Neural cell (in vitro differentiated cells): Measurements from ENCODE around the gene ALDH1L1. TPM values are rescaled to one million over a fixed set of nuclear protein-coding genes. Genes with fewer than 3 reads are reported as not detected.

ENCODE experiments used
- H2AFZ ChIP-seq: fragments of 200-600, 300-800 bp; sonication (generic), shearing (Covaris generic); 2 replicates; pipeline ENCODE4 v1.6.0; 2014; ENCODE audit warnings: low read depth, mild to moderate bottlenecking, antibody characterized with exemption, low read length, moderate library complexity
- H3F3A ChIP-seq: fragments of 200-600 bp; shearing (Covaris generic); 2 replicates; pipeline ENCODE4 v1.6.1; 2016; ENCODE audit warnings: mild to moderate bottlenecking, moderate library complexity, mixed read lengths, antibody characterized with exemption, low read length; ENCODE audit not compliant: insufficient read depth, poor library complexity, severe bottlenecking
- H3K27ac ChIP-seq: fragments of 200-600, 300-800 bp; sonication (generic), shearing (Covaris generic); 2 replicates; pipeline ENCODE4 v1.5.1; 2014; ENCODE audit warnings: mild to moderate bottlenecking, low read length, moderate library complexity
- H3K27me3 ChIP-seq: fragments of 300-800, 200-600 bp; sonication (generic), shearing (Covaris generic); 2 replicates; pipeline ENCODE4 v1.6.0; 2014; ENCODE audit warnings: mild to moderate bottlenecking, low read depth, low read length, moderate library complexity; ENCODE audit not compliant: insufficient read depth
- H3K36me3 ChIP-seq: fragments of 300-800, 200-600 bp; sonication (generic), shearing (Covaris generic); 2 replicates; pipeline ENCODE4 v1.5.1; 2014; ENCODE audit warnings: mild to moderate bottlenecking, antibody characterized with exemption, low read length, moderate library complexity; ENCODE audit not compliant: insufficient read depth
- H3K4me2 ChIP-seq: fragments of 300-800, 200-600 bp; sonication (generic), shearing (Covaris generic); 2 replicates; pipeline ENCODE4 v1.6.0; 2014; ENCODE audit warnings: mild to moderate bottlenecking, low read length
- H3K4me3 ChIP-seq: fragments of 300-800, 200-600 bp; sonication (generic), shearing (Covaris generic); 2 replicates; pipeline ENCODE4 v1.5.1; 2014; ENCODE audit warnings: mild to moderate bottlenecking, low read length, moderate library complexity
- H3K79me2 ChIP-seq: fragments of 200-600 bp; shearing (Covaris generic); replicated peaks from 2 replicates; pipeline ENCODE4 v1.6.0; 2014; ENCODE audit warnings: mild to moderate bottlenecking, low read length, moderate library complexity; ENCODE audit not compliant: insufficient read depth
- H3K9ac ChIP-seq: fragments of 300-800, 200-600 bp; sonication (generic), shearing (Covaris generic); 2 replicates; pipeline ENCODE4 v1.6.1; 2016; ENCODE audit warnings: mild to moderate bottlenecking, low read length, mixed read lengths
- H3K9me2 ChIP-seq: fragments of 200-600 bp; shearing (Covaris generic); 2 replicates; pipeline ENCODE4 v1.6.1; 2016; ENCODE audit warnings: mild to moderate bottlenecking, low read length, mixed read lengths; ENCODE audit not compliant: insufficient read depth
- H3K9me3 ChIP-seq: fragments of 200-600, 300-800 bp; sonication (generic), shearing (Covaris generic); 2 replicates; pipeline ENCODE4 v1.6.1; 2016; ENCODE audit warnings: mild to moderate bottlenecking, mixed run types, low read length, moderate library complexity, mixed read lengths
- H4K20me1 ChIP-seq: fragments of 200-600 bp; shearing (Covaris generic); 2 replicates; pipeline ENCODE4 v1.6.1; 2016; ENCODE audit warnings: mild to moderate bottlenecking, mixed run types; ENCODE audit not compliant: insufficient read depth
- CTCF ChIP-seq: fragments of 450-650 bp; IDR thresholded peaks from 2 replicates; pipeline ENCODE4 v1.5.1; 2014; ENCODE audit warnings: antibody characterized with exemption, mild to moderate bottlenecking, moderate library complexity; ENCODE audit not compliant: poor library complexity, severe bottlenecking
- EP300 ChIP-seq: fragments of 450-650 bp; conservative IDR thresholded peaks from 2 replicates; pipeline ENCODE4 v1.6.1; 2014; ENCODE audit warnings: antibody characterized with exemption, mild to moderate bottlenecking, moderate library complexity; ENCODE audit not compliant: poor library complexity, severe bottlenecking
- EZH2 ChIP-seq: fragments of 200-600, 300-800 bp; shearing (Covaris generic), sonication (generic); IDR thresholded peaks from 2 replicates; pipeline ENCODE4 v1.6.1; 2014; ENCODE audit warnings: antibody characterized with exemption, low read length, borderline replicate concordance, mild to moderate bottlenecking; ENCODE audit not compliant: insufficient read depth, poor library complexity, severe bottlenecking
- MXI1 ChIP-seq: fragments of 450-650 bp; conservative IDR thresholded peaks from 2 replicates; pipeline ENCODE4 v1.6.1; 2014; ENCODE audit warnings: antibody characterized with exemption, mild to moderate bottlenecking; ENCODE audit not compliant: poor library complexity, severe bottlenecking
- POLR2AphosphoS5 ChIP-seq: IDR thresholded peaks from 2 replicates; pipeline ENCODE4 v1.6.1; 2012
- RAD21 ChIP-seq: fragments of 450-650 bp; conservative IDR thresholded peaks from 2 replicates; pipeline ENCODE4 v1.6.1; 2014; ENCODE audit warnings: antibody characterized with exemption, mild to moderate bottlenecking, moderate library complexity
- REST ChIP-seq: IDR thresholded peaks from 2 replicates; pipeline ENCODE4 v1.6.1; 2012; ENCODE audit warnings: borderline replicate concordance
- SMC3 ChIP-seq: fragments of 450-650 bp; conservative IDR thresholded peaks from 2 replicates; pipeline ENCODE4 v1.6.1; 2014; ENCODE audit warnings: antibody characterized with exemption, mild to moderate bottlenecking, moderate library complexity; ENCODE audit not compliant: poor library complexity
- TAF1 ChIP-seq: IDR thresholded peaks from 2 replicates; pipeline ENCODE4 v1.6.1; 2012; ENCODE audit warnings: low read depth
- polyA plus RNA-seq: library from polyadenylated mRNA; depleted of rRNA; stranded (reverse); fragments of >200 nt; gene quantifications from 2 replicates; pipeline ENCODE4 v1.2.3, GENCODE V29; 2014

The ALDH1L1 gene
- polyA plus RNA-seq, 1 donor from 2014 or later: not detected

- H3K36me3 ChIP-seq: no peaks in the 10 kb centered on the region
- H3K79me2 ChIP-seq: peaks cover 4% of the 10 kb centered on the region
- no peaks in the 10 kb centered on the region for H3K9me2 ChIP-seq
- no peaks in the 10 kb centered on the region for H3K27me3 ChIP-seq
- H3F3A ChIP-seq: no peaks in the 10 kb centered on the region
- TF ChIP-seq MXI1: no peak
- no peak for TF ChIP-seq TAF1
- no peak for TF ChIP-seq SMC3
- no peak for TF ChIP-seq POLR2AphosphoS5
- no peak for TF ChIP-seq REST
- TF ChIP-seq RAD21: no peak
- no peak for TF ChIP-seq EZH2
- no peak for TF ChIP-seq EP300
- no peak for TF ChIP-seq CTCF
- H2AFZ ChIP-seq: no peak overlapping the region
- H3K4me3 ChIP-seq: no peak overlapping the region
- H3K4me2 ChIP-seq: no peak overlapping the region
- H4K20me1 ChIP-seq: no peaks in the 10 kb centered on the region
- H3K9me3 ChIP-seq: no peaks in the 10 kb centered on the region
- no peak overlapping the region for H3K27ac ChIP-seq
- no peak overlapping the region for H3K9ac ChIP-seq
Measured at GRCh38 chr3:126085276-126085675, 95.1 kb downstream of the ALDH1L1 start.

GRCh38 chr3:126084768-126085180 lies 95.6 kb downstream of the ALDH1L1 start:
- no peak for TF ChIP-seq POLR2AphosphoS5
- no peak for TF ChIP-seq EP300
- no peak for TF ChIP-seq RAD21
- no peak for TF ChIP-seq CTCF
- no peak for TF ChIP-seq EZH2
- no peak for TF ChIP-seq REST
- no peak for TF ChIP-seq TAF1
- no peak for TF ChIP-seq MXI1
- no peak for TF ChIP-seq SMC3
- H3K79me2 ChIP-seq: peaks cover 4% of the 10 kb centered on the region
- H3K27me3 ChIP-seq: no peaks in the 10 kb centered on the region
- H3K4me3 ChIP-seq: peak overlapping the region; percentile 78
- H3K36me3 ChIP-seq: no peaks in the 10 kb centered on the region
- peak overlapping the region; percentile 37 for H3K4me2 ChIP-seq
- no peaks in the 10 kb centered on the region for H4K20me1 ChIP-seq
- peak overlapping the region; percentile 67 for H3K27ac ChIP-seq
- no peaks in the 10 kb centered on the region for H3K9me2 ChIP-seq
- no peaks in the 10 kb centered on the region for H3F3A ChIP-seq
- H3K9ac ChIP-seq: peak overlapping the region; percentile 83
- peak overlapping the region; percentile 47 for H2AFZ ChIP-seq
- no peaks in the 10 kb centered on the region for H3K9me3 ChIP-seq
